ENCODE data around the gene CARD14. TPM values are rescaled to one million over a fixed set of nuclear protein-coding genes. Genes with fewer than 3 reads are reported as not detected.

The CARD14 gene
- total and polyA plus RNA-seq, 2 experiments from 2014 or later: 0.08 to 0.52 TPM

- H3K27ac ChIP-seq (ENCODE audit: low read depth): no peak overlapping the region
- peaks cover 10% of the 10 kb centered on the region for H3K36me3 Mint-ChIP-seq (ENCODE audit: low read depth)
- H3K27me3 ChIP-seq (ENCODE audit: insufficient read depth): no peaks in the 10 kb centered on the region
- no peak overlapping the region for H3K27ac Mint-ChIP-seq
- no peaks in the 10 kb centered on the region for H3F3A ChIP-seq (replicated peaks; ENCODE audit: low read depth)
- no peak for DNase-seq (ENCODE audit: low spot score)
- H3K27me3 Mint-ChIP-seq (ENCODE audit: insufficient read depth, low read depth, poor library complexity): peaks cover 11% of the 10 kb centered on the region
- no peaks in the 10 kb centered on the region for H3K4me1 ChIP-seq (ENCODE audit: insufficient read depth)
- H2AFZ ChIP-seq: no peak overlapping the region
- H3K4me2 ChIP-seq: no peak overlapping the region
- H3K36me3 ChIP-seq (ENCODE audit: insufficient read depth): no peaks in the 10 kb centered on the region; the same call in 1 of the 2 replicates
- H3K79me2 ChIP-seq (replicated peaks; ENCODE audit: insufficient read depth): no peaks in the 10 kb centered on the region
- no peak overlapping the region for H3K4me3 Mint-ChIP-seq
- no peaks in the 10 kb centered on the region for H3K9me2 ChIP-seq (ENCODE audit: insufficient read depth)
- no peaks in the 10 kb centered on the region for H3K9me3 Mint-ChIP-seq
- no peak overlapping the region for H3K4me3 ChIP-seq
- ATAC-seq: no peak
- no peaks in the 10 kb centered on the region for H4K20me1 ChIP-seq (replicated peaks; ENCODE audit: insufficient read depth)
- TF ChIP-seq ZNF462 (CRISPR knock-in tag; IDR thresholded peaks at IDR 0.05) (no peak), STAT1 (IDR thresholded peaks at IDR 0.05; ENCODE audit: unreplicated experiment) (no peak), JUNB (IDR thresholded peaks at IDR 0.05; ENCODE audit: unreplicated experiment) (no peak), CREB1 (CRISPR knock-in tag; IDR thresholded peaks at IDR 0.05; ENCODE audit: low read depth) (no peak), ZNF114 (CRISPR knock-in tag; IDR thresholded peaks at IDR 0.05) (no peak), NANOG (IDR thresholded peaks at IDR 0.05; ENCODE audit: borderline replicate concordance) (no peak), EZH2phosphoT487 (IDR thresholded peaks at IDR 0.05; ENCODE audit: unreplicated experiment) (no peak), POLR2AphosphoS5 (IDR thresholded peaks at IDR 0.05; ENCODE audit: low read depth) (no peak), ZNF331 (CRISPR knock-in tag; IDR thresholded peaks at IDR 0.05; ENCODE audit: low read depth) (no peak), EZH2 (IDR thresholded peaks at IDR 0.05; ENCODE audit: low read depth, unreplicated experiment) (no peak), CTCF (conservative IDR thresholded peaks at IDR 0.05; ENCODE audit: low read depth in 2 of 2) (no peak), REST (IDR thresholded peaks at IDR 0.05; ENCODE audit: unreplicated experiment) (no peak), ETS1 (IDR thresholded peaks at IDR 0.05) (no peak)
- peaks cover 6% of the 10 kb centered on the region; the same call in 2 of the 3 replicates for H3K4me1 Mint-ChIP-seq
Observed at GRCh38 chr17:80208050-80208449, 38.2 kb downstream of the CARD14 start.
